ENCODE measurements around the gene UGT1A9.
"Not testable (repeated sequence)": the region's sequence is repeated elsewhere in the genome, so short reads cannot be mapped to it uniquely, and the experiment has no call there.

Gene UGT1A9

DNA sequence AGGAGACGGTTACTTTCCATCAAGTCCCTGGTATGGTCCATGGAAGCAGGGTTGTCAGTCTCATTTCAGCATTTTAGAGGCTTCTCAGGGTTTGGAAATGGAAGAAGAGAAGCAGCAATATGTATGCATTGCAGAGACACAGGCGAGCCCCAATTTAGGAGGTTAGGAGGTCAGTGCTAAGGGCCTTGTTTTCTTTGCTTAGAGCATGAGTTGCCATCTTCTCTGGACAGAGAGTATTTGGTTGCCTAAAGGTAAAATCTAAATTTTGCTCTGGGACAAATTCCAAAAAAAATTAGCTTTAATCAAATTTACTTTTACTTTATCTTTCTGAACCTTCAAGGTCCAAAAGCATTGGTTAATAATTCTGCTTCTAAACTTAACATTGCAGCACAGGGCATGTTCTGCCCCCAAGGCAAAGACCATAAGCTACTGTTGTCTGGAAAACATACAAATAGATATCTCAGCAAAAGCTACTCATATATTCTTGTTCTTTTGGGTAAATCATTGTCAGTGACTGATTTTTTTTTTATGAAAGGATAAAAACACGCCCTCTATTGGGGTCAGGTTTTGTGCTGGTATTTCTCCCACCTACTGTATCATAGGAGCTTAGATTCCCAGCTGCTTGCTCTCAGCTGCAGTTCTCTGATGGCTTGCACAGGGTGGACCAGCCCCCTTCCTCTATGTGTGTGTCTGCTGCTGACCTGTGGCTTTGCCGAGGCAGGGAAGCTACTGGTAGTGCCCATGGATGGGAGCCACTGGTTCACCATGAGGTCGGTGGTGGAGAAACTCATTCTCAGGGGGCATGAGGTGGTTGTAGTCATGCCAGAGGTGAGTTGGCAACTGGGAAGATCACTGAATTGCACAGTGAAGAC lies at the start of gene UGT1A9:
TSS of gene UGT1A9 (plus strand) at position 609 of the 872 bp plus-strand sequence. CDS start at position 646, 37 bp downstream.
- no peak for DNase-seq (ENCODE audit: low read depth in 2 of 2)

- no peak for DNase-seq (ENCODE audit: low read depth in 2 of 2)
These were observed 44.2 kb upstream of the UGT1A9 start for GRCh38 chr2:233627331-233628025.

DNA sequence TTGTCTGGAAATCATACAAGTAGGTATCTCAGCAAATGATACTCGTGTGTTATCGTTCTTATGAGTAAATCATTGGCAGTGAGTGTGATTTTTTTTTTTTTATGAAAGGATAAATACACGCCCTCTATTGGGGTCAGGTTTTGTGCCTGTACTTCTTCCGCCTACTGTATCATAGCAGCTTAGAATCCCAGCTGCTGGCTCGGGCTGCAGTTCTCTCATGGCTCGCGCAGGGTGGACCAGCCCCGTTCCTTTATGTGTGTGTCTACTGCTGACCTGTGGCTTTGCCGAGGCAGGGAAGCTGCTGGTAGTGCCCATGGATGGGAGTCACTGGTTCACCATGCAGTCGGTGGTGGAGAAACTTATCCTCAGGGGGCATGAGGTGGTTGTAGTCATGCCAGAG lies 35.4 kb upstream of the UGT1A9 start, which contains the start of gene UGT1A10:
TSS of gene UGT1A10 (plus strand) at position 143 of the 400 bp plus-strand sequence. CDS start at position 218, 75 bp downstream.
- not testable (repeated sequence) for DNase-seq (ENCODE audit: low read depth in 2 of 2)

GRCh38 chr2:233638836-233639235 lies 32.9 kb upstream of the UGT1A9 start:
- no peak for DNase-seq (ENCODE audit: low read depth in 2 of 2)

GRCh38 chr2:233639860-233640259 lies 31.8 kb upstream of the UGT1A9 start:
- DNase-seq (ENCODE audit: low read depth in 2 of 2): no peak

DNA sequence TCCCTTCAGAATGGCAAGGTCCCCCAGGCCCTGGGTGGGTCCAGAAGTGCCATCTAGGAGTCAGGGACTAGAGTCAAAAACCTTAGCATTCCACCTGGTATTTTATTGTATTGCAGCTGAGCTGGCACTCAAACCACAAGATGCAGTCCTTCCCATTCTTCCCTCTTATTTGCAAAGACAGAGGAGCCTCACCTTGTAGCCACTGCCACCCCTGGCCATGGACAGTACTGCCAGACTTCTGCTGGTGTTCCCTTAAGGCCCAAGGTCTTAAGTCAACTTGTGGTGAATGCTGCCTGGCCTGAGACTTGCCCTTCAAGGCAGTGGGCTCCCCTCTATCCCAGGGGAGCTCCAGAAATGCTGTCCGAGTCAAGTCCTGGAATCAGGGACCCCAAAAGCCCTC lies 28.6 kb upstream of the UGT1A9 start:
- no peak for DNase-seq (ENCODE audit: low read depth in 2 of 2)

DNA sequence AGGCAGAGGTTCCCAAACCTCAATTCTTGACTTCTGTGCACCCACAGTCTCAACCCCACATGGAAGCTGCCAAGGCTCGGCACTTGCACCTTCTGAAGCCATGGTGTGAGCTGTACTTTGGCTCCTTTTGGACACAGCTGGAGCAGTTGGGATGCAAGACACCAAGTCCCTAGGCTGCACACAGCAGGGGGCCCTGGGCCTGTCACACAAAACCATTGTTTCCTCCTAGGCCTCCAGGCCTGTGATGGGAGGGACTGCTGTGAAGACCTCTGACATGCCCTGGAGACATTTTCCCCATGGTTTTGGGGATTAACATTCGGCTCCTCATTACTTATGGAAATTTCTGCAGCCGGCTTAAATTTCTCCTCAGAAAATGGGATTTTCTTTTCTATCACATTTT lies 25.7 kb upstream of the UGT1A9 start:
- not testable (repeated sequence) for DNase-seq (ENCODE audit: low read depth in 2 of 2)

DNA sequence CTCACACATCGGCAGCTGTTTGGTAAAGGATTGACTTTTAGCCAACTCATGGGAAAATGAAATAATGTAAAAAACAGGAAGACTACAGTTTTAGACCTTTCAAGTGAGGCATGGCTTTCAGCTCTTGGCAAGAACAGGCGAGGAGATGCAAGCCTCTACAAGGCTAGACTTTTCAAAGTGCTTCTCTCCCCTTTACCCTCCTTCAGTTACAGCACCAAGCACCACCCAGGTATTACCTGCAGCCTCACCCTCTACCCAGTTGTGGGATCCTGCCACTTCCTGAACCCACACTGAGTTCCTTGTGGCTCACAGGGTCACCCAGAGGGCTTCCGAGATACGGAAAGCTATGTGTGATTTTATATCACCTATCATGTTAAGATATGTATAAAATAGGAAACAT lies 20.7 kb upstream of the UGT1A9 start:
- no peak for DNase-seq (ENCODE audit: low read depth in 2 of 2)

DNA sequence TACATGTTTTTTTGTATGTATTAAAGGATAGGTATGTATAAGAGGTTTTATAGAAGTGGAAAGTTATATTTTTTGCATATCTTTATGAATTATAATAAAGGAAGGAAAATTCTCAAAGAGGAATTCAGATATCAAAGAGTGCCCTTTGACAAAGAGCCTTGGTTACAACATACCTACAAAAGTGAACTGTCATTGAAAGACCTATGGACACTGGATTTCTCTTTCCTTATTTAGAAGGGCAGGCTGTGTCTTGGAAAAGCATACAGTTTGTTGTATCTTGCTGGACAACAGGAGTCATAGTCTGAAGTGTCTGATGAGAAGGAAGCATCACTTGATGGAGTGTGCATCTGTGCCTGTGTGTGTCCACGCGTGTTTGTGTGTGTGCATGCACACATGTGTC lies 20.3 kb upstream of the UGT1A9 start:
- DNase-seq (ENCODE audit: low read depth in 2 of 2): no peak

- no peak for DNase-seq (ENCODE audit: low read depth in 2 of 2)
These were observed 17.2 kb upstream of the UGT1A9 start for GRCh38 chr2:233654501-233654900.

DNA sequence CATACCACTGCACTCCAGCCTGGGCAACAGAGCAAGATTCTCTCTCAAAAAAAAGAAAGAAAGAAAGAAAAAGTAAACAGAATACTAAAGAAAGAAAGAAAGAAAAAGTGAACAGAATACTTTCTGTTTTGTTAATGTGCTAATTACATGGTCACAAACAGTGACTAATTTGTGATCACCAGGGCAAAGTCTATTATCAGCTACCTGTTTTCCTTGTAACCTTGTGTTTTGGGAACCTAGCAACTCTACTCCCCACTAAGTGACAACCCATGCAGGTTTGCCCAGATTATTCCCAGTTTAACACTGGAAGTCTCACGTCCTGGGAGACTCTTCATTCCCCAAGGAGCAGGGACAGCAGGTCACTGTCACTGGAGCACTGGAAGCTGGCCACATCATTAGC lies 16.7 kb upstream of the UGT1A9 start:
- no peak for DNase-seq (ENCODE audit: low read depth in 2 of 2)

DNA sequence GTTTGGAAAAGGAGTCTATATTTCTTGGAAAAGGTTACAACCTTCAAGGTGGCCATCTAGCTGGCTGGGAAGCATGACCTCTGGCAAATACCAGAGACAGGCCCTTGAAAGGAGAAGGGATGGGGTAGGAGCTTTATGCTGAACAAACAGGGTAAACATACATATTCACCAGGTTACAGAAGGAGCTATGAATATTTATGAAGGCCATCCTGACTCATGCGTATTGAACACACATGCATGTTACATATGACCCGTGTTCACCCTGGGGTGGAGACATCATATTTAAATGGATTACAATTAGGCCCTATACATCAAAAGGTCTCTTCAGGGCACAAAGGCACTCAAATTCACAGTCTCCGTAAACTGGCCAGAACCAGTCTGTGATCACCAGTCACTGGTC lies 15.8 kb upstream of the UGT1A9 start:
- DNase-seq (ENCODE audit: low read depth in 2 of 2): not testable (repeated sequence)

- no peak for DNase-seq (ENCODE audit: low read depth in 2 of 2)
These were observed 15.3 kb upstream of the UGT1A9 start for GRCh38 chr2:233656443-233656842.

- DNase-seq (ENCODE audit: low read depth in 2 of 2): no peak
These were observed 13.1 kb upstream of the UGT1A9 start for GRCh38 chr2:233658610-233659009.

- DNase-seq (ENCODE audit: low read depth in 2 of 2): no peak
These were observed 7.8 kb upstream of the UGT1A9 start for GRCh38 chr2:233663911-233664310.

DNA sequence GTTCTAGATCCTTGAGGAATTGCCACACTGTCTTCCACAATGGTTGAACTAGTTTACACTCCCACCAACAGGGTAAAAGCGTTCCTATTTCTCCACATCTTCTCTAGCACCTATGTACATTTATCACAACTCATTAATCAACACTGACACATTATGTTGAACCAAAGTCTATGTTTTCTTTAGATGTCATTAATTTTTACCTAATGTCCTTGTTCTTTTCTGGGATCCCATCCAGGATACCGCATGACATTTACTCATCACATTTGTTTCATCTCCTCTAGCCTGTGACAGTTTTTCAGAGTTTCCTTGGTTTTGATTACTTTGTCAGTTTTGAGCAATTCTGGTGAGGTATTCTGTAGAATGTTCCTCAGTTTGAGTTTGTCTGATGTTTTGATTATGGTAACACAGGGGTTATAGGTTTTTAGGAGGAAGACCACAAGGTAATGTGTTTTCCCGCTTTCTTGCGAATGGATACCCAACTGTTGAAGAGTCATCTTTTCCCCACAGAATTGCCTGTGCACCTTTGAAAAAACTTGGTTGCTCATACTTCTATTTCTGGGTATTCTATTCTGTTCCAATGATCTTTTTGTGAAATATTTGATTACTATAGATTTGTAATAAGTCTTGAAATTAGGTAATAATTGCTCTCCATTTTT lies 3.0 kb upstream of the UGT1A9 start:
- no peak for DNase-seq (ENCODE audit: low read depth in 2 of 2)

DNA sequence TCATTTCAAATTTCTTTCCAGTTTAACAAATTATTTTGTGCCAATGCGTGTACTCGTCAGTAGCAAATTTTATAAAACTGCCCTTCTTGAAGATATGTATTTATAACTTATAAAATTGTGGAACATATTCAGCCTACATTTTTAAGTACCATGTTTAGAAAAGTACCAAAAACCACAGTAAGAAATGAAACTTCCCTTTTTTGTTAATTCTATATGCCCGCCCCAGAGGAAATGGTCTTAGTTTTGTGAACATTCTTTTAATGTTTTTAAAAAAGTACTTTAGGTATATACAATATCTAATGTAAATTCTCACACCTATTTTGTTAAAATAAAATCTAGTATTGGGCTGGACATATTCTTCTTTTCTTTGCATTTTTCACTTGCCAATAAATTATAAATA lies 1.2 kb downstream of the UGT1A9 start:
- DNase-seq (ENCODE audit: low read depth in 2 of 2): no peak

GRCh38 chr2:233673896-233674295 lies 2.2 kb downstream of the UGT1A9 start:
- no peak for DNase-seq (ENCODE audit: low read depth in 2 of 2)

DNA sequence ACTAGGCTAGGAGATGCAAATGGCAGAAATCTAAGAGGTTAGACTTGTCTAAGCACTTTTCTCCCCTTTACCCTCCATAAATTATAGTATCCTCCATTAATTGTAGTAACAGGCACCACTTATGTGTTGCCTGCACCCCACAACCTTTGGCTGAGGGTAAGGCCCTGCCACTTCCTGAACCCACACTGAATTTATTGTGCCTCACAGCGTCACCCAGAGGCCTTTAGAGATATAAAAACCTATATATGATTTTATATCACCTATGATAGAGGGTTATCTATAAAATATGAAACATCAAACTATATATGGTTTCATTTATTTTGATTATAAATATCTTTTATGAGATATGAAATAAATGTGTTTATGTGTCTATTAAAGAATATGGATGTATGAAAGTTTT lies 2.6 kb downstream of the UGT1A9 start:
- DNase-seq (ENCODE audit: low read depth in 2 of 2): no peak

DNA sequence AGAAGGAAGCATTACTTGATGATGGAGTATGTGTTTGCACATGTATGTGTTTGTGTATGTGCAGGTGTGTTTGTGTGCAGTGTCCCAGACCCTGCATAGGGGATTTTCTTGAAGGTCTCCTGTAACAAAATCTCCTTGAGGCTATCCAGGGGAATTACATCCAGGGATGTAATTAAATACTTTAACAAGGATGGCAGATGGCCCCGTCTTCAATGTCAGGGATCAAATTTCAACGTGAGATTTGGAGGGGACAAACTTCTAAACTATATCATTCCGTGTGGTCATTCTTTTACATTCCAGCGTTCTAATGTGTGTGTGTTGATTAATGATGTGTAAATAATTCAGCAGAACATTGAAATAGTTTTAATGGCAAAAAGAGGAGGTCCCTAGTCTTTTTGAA lies 3.3 kb downstream of the UGT1A9 start:
- DNase-seq (ENCODE audit: low read depth in 2 of 2): no peak

- no peak for DNase-seq (ENCODE audit: low read depth in 2 of 2)
These were observed 4.3 kb downstream of the UGT1A9 start for GRCh38 chr2:233676046-233676445.

GRCh38 chr2:233679196-233679595 lies 7.5 kb downstream of the UGT1A9 start:
- DNase-seq (ENCODE audit: low read depth in 2 of 2): no peak
